Measurements from ENCODE around the gene PLCH2.

DNA sequence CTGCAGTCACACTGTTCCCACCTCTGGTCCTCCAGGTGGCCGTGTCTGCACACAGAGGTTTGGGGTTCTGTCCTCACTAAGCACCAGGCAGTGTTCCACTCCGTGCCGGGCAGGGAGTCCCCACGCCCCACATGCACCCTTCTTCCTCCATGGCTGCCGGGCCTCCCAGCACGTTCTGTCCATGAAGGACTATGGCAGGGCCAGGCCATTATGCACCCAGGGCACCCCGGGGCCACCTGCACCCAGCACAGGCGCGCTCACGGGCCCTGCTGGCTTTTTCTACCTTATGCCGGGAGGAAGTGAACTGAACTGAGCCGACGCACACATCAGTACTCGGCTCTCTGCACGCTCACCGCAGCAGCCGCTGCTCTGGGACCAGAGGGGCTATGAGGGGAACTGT is 40.0 kb downstream of the PLCH2 start:
- no peak for TF ChIP-seq POLR2A (IDR thresholded peaks at IDR 0.05)
- TF ChIP-seq, protein P1, sequence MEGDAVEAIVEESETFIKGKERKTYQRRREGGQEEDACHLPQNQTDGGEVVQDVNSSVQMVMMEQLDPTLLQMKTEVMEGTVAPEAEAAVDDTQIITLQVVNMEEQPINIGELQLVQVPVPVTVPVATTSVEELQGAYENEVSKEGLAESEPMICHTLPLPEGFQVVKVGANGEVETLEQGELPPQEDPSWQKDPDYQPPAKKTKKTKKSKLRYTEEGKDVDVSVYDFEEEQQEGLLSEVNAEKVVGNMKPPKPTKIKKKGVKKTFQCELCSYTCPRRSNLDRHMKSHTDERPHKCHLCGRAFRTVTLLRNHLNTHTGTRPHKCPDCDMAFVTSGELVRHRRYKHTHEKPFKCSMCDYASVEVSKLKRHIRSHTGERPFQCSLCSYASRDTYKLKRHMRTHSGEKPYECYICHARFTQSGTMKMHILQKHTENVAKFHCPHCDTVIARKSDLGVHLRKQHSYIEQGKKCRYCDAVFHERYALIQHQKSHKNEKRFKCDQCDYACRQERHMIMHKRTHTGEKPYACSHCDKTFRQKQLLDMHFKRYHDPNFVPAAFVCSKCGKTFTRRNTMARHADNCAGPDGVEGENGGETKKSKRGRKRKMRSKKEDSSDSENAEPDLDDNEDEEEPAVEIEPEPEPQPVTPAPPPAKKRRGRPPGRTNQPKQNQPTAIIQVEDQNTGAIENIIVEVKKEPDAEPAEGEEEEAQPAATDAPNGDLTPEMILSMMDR (IDR thresholded peaks at IDR 0.05 in 4 of 5, conservative IDR thresholded peaks at IDR 0.05 in 1 of 5), result no peak
